Central memory CD8-positive, alpha-beta T cell (primary cell): Measurements from ENCODE around the gene GSG1L.

Experiments used
- ATAC-seq: fragments of 150-1000 bp; cut with Tn5 transposase; replicated peaks from 2 replicates; pipeline ENCODE4 v1.10.0; 2022; ENCODE audit warnings: mild to moderate bottlenecking, moderate FRiP score, moderate number of reproducible peaks; ENCODE audit not compliant: poor library complexity, severe bottlenecking; ENCODE audit errors: extremely low read depth
- DNase-seq, 2 donors: peaks; one replicate each; pipeline ENCODE4 v3.0.0; 2021; ENCODE audit warnings: low spot score in 2 of 2
- H3K27ac Mint-ChIP-seq: one replicate; pipeline ENCODE4 v1.8.0; 2022; ENCODE audit warnings: low read depth, mild to moderate bottlenecking, moderate library complexity, mixed read lengths
- H3K27me3 Mint-ChIP-seq: one replicate; pipeline ENCODE4 v1.8.0; 2022; ENCODE audit warnings: mixed read lengths
- H3K36me3 Mint-ChIP-seq: one replicate; pipeline ENCODE4 v1.8.0; 2022; ENCODE audit warnings: mild to moderate bottlenecking, moderate library complexity, mixed read lengths; ENCODE audit not compliant: insufficient read depth
- H3K4me1 Mint-ChIP-seq: one replicate; pipeline ENCODE4 v1.8.0; 2022; ENCODE audit warnings: mixed read lengths
- H3K4me3 Mint-ChIP-seq: one replicate; pipeline ENCODE4 v1.8.0; 2022; ENCODE audit warnings: mild to moderate bottlenecking, moderate library complexity, mixed read lengths
- H3K9me3 Mint-ChIP-seq: one replicate; pipeline ENCODE4 v1.8.0; 2022; ENCODE audit warnings: mixed read lengths

GSG1L gene

DNA sequence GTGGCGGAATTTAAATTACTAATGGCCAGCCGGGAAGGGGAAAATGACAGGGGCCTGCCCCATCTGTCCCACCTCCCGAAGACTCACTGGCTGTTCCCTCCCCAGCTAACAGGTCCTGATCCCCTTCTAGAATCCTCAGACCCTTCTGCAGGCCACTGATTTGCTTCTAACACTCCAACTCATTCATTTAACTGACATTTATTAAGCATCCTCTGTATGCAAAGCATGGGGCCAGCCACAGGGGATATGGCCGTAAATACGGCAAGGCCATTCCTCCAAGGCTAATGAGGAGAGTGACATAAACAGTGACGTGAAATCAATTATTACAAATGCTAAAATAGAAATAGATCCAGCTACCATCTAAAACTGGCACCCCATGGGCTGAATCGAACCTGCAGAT lies 195.3 kb downstream of the GSG1L start:
- ATAC-seq (no peak), DNase-seq (no peak)
- Mint-ChIP-seq H3K27me3 (no peaks in the 10 kb centered on the region), H3K4me1 (peaks cover 5% of the 10 kb centered on the region), H3K36me3 (no peaks in the 10 kb centered on the region), H3K4me3 (no peak overlapping the region), H3K9me3 (peaks cover 16% of the 10 kb centered on the region), H3K27ac (no peak overlapping the region)

- H3K27me3 Mint-ChIP-seq = no peaks in the 10 kb centered on the region
- H3K4me3 Mint-ChIP-seq = no peak overlapping the region
- no peak overlapping the region for H3K27ac Mint-ChIP-seq
- ATAC-seq = no peak
- DNase-seq = peak in 1 of 2 donors; percentile 11
- H3K4me1 Mint-ChIP-seq = peaks cover 5% of the 10 kb centered on the region
- no peaks in the 10 kb centered on the region for H3K36me3 Mint-ChIP-seq
- peaks cover 22% of the 10 kb centered on the region for H3K9me3 Mint-ChIP-seq
Observed at GRCh38 chr16:27867122-27868110, 196.1 kb downstream of the GSG1L start.

- ATAC-seq (no peak), DNase-seq (no peak)
- Mint-ChIP-seq H3K27me3 (peaks cover 8% of the 10 kb centered on the region), H3K36me3 (no peaks in the 10 kb centered on the region), H3K9me3 (peaks cover 23% of the 10 kb centered on the region), H3K27ac (no peak overlapping the region), H3K4me1 (peaks cover 5% of the 10 kb centered on the region), H3K4me3 (no peak overlapping the region)
Observed at GRCh38 chr16:27863377-27863776, 200.1 kb downstream of the GSG1L start.

DNA sequence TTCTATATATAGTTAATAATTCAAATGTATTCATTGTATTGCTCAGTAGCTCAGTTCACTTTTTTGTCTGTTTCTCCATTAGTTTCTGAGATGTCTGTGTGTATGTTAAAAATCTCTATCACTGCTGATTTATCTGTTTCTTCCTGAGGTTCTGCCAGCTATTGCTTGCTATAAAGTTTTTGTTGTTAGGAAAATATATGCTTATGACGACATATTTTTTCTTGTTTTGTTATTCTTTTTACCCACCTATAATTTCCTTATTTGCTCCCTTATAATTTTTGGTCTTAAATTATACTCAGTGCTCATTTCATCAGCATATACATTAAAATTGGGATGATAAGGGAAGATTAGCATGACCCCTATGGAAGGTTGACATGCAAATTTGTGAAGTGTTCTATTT lies 200.6 kb downstream of the GSG1L start:
- ATAC-seq (no peak), DNase-seq (no peak)
- Mint-ChIP-seq H3K36me3 (no peaks in the 10 kb centered on the region), H3K4me1 (peaks cover 3% of the 10 kb centered on the region), H3K27me3 (peaks cover 13% of the 10 kb centered on the region), H3K27ac (no peak overlapping the region), H3K9me3 (peaks cover 23% of the 10 kb centered on the region), H3K4me3 (no peak overlapping the region)

DNA sequence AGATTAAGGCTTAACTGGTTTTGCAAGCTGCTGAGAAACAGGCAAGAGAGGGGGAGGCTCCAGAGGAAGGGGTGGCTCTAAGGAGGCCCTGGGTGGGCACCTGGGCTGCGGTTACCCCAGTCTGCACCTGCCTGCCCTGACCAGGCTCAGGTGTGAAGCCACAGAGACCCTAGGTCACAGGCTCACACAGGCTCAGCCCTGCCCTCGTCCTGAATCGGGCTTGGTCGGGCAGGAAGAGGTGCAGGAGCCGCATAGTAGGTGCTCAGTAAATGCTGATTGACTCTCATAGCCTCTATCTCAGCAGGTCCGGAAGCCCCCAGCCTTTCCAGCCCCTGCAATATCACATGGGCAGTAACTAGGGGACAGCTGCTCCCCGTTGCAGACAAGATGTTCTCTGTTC lies 203.4 kb downstream of the GSG1L start:
- Mint-ChIP-seq H3K27ac (no peak overlapping the region), H3K4me1 (no peaks in the 10 kb centered on the region), H3K36me3 (no peaks in the 10 kb centered on the region), H3K9me3 (peaks cover 17% of the 10 kb centered on the region), H3K27me3 (peaks cover 19% of the 10 kb centered on the region), H3K4me3 (no peak overlapping the region)
- DNase-seq = no peak
- ATAC-seq = no peak

- DNase-seq = no peak
- peaks cover 15% of the 10 kb centered on the region for H3K9me3 Mint-ChIP-seq
- H3K27me3 Mint-ChIP-seq = peaks cover 30% of the 10 kb centered on the region
- no peak for ATAC-seq
- no peaks in the 10 kb centered on the region for H3K4me1 Mint-ChIP-seq
- no peak overlapping the region for H3K4me3 Mint-ChIP-seq
- H3K27ac Mint-ChIP-seq = no peak overlapping the region
- no peaks in the 10 kb centered on the region for H3K36me3 Mint-ChIP-seq
Observed at GRCh38 chr16:27859020-27859419, 204.5 kb downstream of the GSG1L start.

DNA sequence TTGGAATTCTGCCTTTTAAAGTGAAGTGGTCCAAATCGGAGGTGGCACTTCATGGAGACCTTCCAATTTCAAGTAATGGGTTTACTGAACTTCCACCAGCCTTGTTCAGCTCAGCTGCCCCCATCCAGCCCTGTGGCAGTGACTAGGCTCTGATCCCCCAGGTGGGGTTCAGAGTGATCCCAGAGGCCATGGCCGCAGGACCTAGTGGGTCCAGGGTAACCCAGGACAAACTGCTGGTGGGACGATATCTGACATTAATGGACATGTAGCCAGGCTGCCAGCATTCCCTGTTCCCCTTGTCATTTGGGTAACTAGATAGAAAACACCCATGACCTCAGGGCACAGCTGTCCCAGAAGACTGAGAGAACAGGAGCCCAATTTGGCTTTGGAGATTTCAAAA lies 209.9 kb downstream of the GSG1L start:
- Mint-ChIP-seq H3K27ac (no peak overlapping the region), H3K9me3 (no peaks in the 10 kb centered on the region), H3K27me3 (peaks cover 77% of the 10 kb centered on the region), H3K4me3 (no peak overlapping the region), H3K4me1 (no peaks in the 10 kb centered on the region), H3K36me3 (no peaks in the 10 kb centered on the region)
- DNase-seq (no peak), ATAC-seq (no peak)

GRCh38 chr16:27853101-27853500 lies 210.4 kb downstream of the GSG1L start:
- DNase-seq (no peak), ATAC-seq (no peak)
- no peaks in the 10 kb centered on the region for H3K9me3 Mint-ChIP-seq
- H3K36me3 Mint-ChIP-seq = no peaks in the 10 kb centered on the region
- H3K27ac Mint-ChIP-seq = no peak overlapping the region
- H3K27me3 Mint-ChIP-seq = peaks cover 77% of the 10 kb centered on the region
- H3K4me3 Mint-ChIP-seq = no peak overlapping the region
- H3K4me1 Mint-ChIP-seq = no peaks in the 10 kb centered on the region

- Mint-ChIP-seq H3K27me3 (peaks cover 77% of the 10 kb centered on the region), H3K36me3 (no peaks in the 10 kb centered on the region), H3K4me1 (no peaks in the 10 kb centered on the region), H3K9me3 (no peaks in the 10 kb centered on the region), H3K27ac (no peak overlapping the region), H3K4me3 (no peak overlapping the region)
- ATAC-seq (no peak), DNase-seq (no peak)
Observed at GRCh38 chr16:27852681-27853080, 210.8 kb downstream of the GSG1L start.

- no peaks in the 10 kb centered on the region for H3K4me1 Mint-ChIP-seq
- H3K27me3 Mint-ChIP-seq = peaks cover 80% of the 10 kb centered on the region
- ATAC-seq = no peak
- H3K9me3 Mint-ChIP-seq = no peaks in the 10 kb centered on the region
- H3K27ac Mint-ChIP-seq = no peak overlapping the region
- no peaks in the 10 kb centered on the region for H3K36me3 Mint-ChIP-seq
- no peak overlapping the region for H3K4me3 Mint-ChIP-seq
- no peak for DNase-seq
Observed at GRCh38 chr16:27852116-27852515, 211.4 kb downstream of the GSG1L start.

DNA sequence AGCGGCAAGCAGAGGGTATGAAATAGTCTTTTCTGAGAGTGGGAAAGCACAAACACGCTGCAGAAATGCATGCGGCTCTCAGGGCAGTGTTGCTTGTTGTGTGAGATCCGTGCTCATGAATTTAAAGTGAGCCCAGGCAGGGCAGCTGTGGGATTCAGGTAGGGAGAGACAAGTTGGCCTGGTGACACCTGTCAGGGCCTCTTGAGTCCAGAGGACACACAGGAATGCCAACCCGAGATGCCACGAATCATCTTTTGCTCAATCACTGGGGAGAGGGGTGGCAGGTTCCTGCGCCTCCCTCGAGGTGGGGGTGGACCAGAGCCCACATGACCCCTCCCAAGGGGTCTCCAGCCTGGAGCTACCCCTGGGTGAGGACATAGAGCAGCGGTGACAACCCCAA lies 211.9 kb downstream of the GSG1L start:
- Mint-ChIP-seq H3K4me3 (no peak overlapping the region), H3K27me3 (peaks cover 83% of the 10 kb centered on the region), H3K27ac (no peak overlapping the region), H3K36me3 (no peaks in the 10 kb centered on the region), H3K9me3 (no peaks in the 10 kb centered on the region), H3K4me1 (no peaks in the 10 kb centered on the region)
- no peak for DNase-seq
- no peak for ATAC-seq

DNA sequence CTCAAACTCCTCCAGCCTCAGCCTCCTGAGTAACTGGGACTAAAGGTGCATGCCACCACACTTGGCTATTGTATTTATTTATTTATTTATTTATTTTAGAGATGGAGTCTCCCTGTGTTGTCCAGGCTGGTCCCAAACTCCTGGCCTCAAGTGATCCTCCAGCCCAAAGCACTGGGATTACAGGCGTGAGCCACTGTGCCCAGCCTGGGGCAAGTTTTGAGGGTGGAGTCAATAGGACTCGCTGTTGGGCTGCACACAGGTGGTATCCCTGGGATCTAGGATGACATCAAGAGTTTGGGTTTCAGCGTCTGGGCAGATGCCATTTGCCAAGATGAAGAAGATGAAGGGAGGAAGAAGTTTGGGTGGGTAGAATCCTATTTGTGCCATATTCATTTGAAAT lies 213.9 kb downstream of the GSG1L start:
- H3K36me3 Mint-ChIP-seq = no peaks in the 10 kb centered on the region
- H3K27ac Mint-ChIP-seq = no peak overlapping the region
- H3K4me3 Mint-ChIP-seq = no peak overlapping the region
- DNase-seq = no peak
- ATAC-seq = no peak
- peaks cover 77% of the 10 kb centered on the region for H3K27me3 Mint-ChIP-seq
- H3K4me1 Mint-ChIP-seq = no peaks in the 10 kb centered on the region
- no peaks in the 10 kb centered on the region for H3K9me3 Mint-ChIP-seq

DNA sequence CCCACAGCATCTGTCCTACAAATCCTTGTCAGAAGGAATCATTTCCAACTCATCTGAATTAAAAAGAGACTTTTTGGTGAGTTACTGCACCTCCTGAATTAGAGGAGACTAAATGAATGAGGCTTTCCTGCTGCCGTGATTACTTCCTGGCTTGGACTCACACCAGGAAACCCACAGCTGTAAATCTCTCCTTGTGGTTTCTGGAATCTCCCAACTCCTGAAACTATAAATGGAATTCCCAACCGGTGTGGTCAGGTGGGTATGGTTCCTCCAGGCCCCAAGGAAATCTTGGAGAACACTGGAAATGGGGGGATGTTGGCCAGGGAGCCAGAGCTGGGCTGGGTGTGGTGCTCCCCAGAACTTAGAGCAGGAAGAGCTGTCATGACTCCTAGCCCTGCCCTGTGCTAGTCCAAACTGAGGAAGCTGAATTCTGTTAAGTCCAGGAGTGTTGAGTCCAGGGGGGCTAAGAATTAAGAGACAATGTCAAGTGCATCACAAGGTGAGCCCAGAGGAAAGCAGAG lies 216.4 kb downstream of the GSG1L start:
- Mint-ChIP-seq H3K36me3 (no peaks in the 10 kb centered on the region), H3K27me3 (peaks cover 69% of the 10 kb centered on the region), H3K27ac (no peak overlapping the region), H3K9me3 (no peaks in the 10 kb centered on the region), H3K4me3 (no peak overlapping the region), H3K4me1 (no peaks in the 10 kb centered on the region)
- ATAC-seq (no peak), DNase-seq (no peak)
